HEK293 (cell line): ENCODE results near the gene UBE2D3.

Source experiments
- BCL6B ChIP-seq: fragments of 450-650 bp; formaldehyde crosslinking; IDR thresholded peaks from 2 replicates; pipeline ENCODE4 v1.5.1; 2017; ENCODE audit warnings: missing biosample characterization, missing genetic modification characterization
- KLF16 ChIP-seq: fragments of 450-650 bp; formaldehyde crosslinking; IDR thresholded peaks from 2 replicates; pipeline ENCODE4 v1.5.1; 2017; ENCODE audit warnings: missing biosample characterization, missing genetic modification characterization
- KLF8 ChIP-seq: fragments of 450-650 bp; formaldehyde crosslinking; IDR thresholded peaks from 2 replicates; pipeline ENCODE4 v1.5.1; 2016; ENCODE audit warnings: missing biosample characterization, missing genetic modification characterization
- OSR2 ChIP-seq: fragments of 450-650 bp; formaldehyde crosslinking; IDR thresholded peaks from 2 replicates; pipeline ENCODE4 v1.5.1; 2016; ENCODE audit warnings: missing biosample characterization, missing genetic modification characterization
- PRDM1 ChIP-seq: fragments of 450-650 bp; formaldehyde crosslinking; IDR thresholded peaks from 2 replicates; pipeline ENCODE4; 2016; ENCODE audit warnings: missing biosample characterization, missing genetic modification characterization
- PRDM6 ChIP-seq: fragments of 450-650 bp; formaldehyde crosslinking; IDR thresholded peaks from 2 replicates; pipeline ENCODE4 v1.5.1; 2017; ENCODE audit warnings: missing biosample characterization, missing genetic modification characterization
- SCRT2 ChIP-seq: fragments of 450-650 bp; formaldehyde crosslinking; IDR thresholded peaks from 2 replicates; pipeline ENCODE4 v1.5.1; 2016; ENCODE audit warnings: missing biosample characterization, missing genetic modification characterization
- ZBTB17 ChIP-seq: fragments of 450-650 bp; formaldehyde crosslinking; IDR thresholded peaks from 2 replicates; pipeline ENCODE4 v1.5.1; 2016; ENCODE audit warnings: missing biosample characterization, missing genetic modification characterization
- ZNF114 ChIP-seq: fragments of 450-650 bp; formaldehyde crosslinking; IDR thresholded peaks from 2 replicates; pipeline ENCODE4 v1.5.0; 2017; ENCODE audit warnings: missing biosample characterization, missing genetic modification characterization
- ZNF121 ChIP-seq: fragments of 450-650 bp; formaldehyde crosslinking; IDR thresholded peaks from 2 replicates; pipeline ENCODE4 v1.5.1; 2016; ENCODE audit warnings: missing biosample characterization, missing genetic modification characterization
- ZNF146 ChIP-seq: fragments of 450-650 bp; formaldehyde crosslinking; IDR thresholded peaks from 2 replicates; pipeline ENCODE4 v1.5.1; 2016; ENCODE audit warnings: missing biosample characterization, missing genetic modification characterization
- ZNF148 ChIP-seq: fragments of 450-650 bp; formaldehyde crosslinking; IDR thresholded peaks from 2 replicates; pipeline ENCODE4 v1.5.0; 2017; ENCODE audit warnings: missing biosample characterization, missing genetic modification characterization, borderline replicate concordance
- ZNF211 ChIP-seq: fragments of 450-650 bp; formaldehyde crosslinking; IDR thresholded peaks from 2 replicates; pipeline ENCODE4 v1.5.1; 2016; ENCODE audit warnings: low read depth, missing biosample characterization, missing genetic modification characterization
- ZNF221 ChIP-seq: fragments of 450-650 bp; formaldehyde crosslinking; IDR thresholded peaks from 2 replicates; pipeline ENCODE4 v1.5.1; 2017; ENCODE audit warnings: missing biosample characterization, missing genetic modification characterization, borderline replicate concordance
- ZNF324 ChIP-seq: fragments of 450-650 bp; formaldehyde crosslinking; IDR thresholded peaks from 2 replicates; pipeline ENCODE4 v1.5.1; 2016; ENCODE audit warnings: missing biosample characterization, missing genetic modification characterization
- ZNF404 ChIP-seq: fragments of 450-650 bp; formaldehyde crosslinking; IDR thresholded peaks from 2 replicates; pipeline ENCODE4 v1.5.1; 2017; ENCODE audit warnings: missing biosample characterization, missing genetic modification characterization
- ZNF433 ChIP-seq: fragments of 450-650 bp; formaldehyde crosslinking; IDR thresholded peaks from 2 replicates; pipeline ENCODE4 v1.5.1; 2016; ENCODE audit warnings: missing biosample characterization, missing genetic modification characterization, low read depth
- ZNF521 ChIP-seq: fragments of 450-650 bp; formaldehyde crosslinking; IDR thresholded peaks from 2 replicates; pipeline ENCODE4 v1.5.1; 2017; ENCODE audit warnings: missing biosample characterization, mild to moderate bottlenecking, missing genetic modification characterization
- ZNF549 ChIP-seq: fragments of 450-650 bp; IDR thresholded peaks from 2 replicates; pipeline ENCODE4 v1.5.1; 2018; ENCODE audit warnings: missing biosample characterization, missing genetic modification characterization, mild to moderate bottlenecking, inconsistent platforms, moderate library complexity
- ZNF561 ChIP-seq: fragments of 450-650 bp; IDR thresholded peaks from 2 replicates; pipeline ENCODE4 v1.5.1; 2018; ENCODE audit warnings: missing biosample characterization, missing genetic modification characterization, borderline replicate concordance
- ZNF626 ChIP-seq: fragments of 450-650 bp; sonication (Bioruptor Pico); formaldehyde crosslinking; IDR thresholded peaks from 2 replicates; pipeline ENCODE4 v1.5.1; 2018; ENCODE audit warnings: missing biosample characterization, missing genetic modification characterization, inconsistent platforms
- ZNF629 ChIP-seq: fragments of 450-650 bp; formaldehyde crosslinking; IDR thresholded peaks from 2 replicates; pipeline ENCODE4 v1.5.1; 2017; ENCODE audit warnings: missing biosample characterization, missing genetic modification characterization
- ZNF677 ChIP-seq: fragments of 450-650 bp; IDR thresholded peaks from 2 replicates; pipeline ENCODE4 v1.5.0; 2018; ENCODE audit warnings: missing biosample characterization, mild to moderate bottlenecking, missing genetic modification characterization, moderate library complexity
- ZNF701 ChIP-seq: fragments of 450-650 bp; formaldehyde crosslinking; IDR thresholded peaks from 2 replicates; pipeline ENCODE4 v1.5.1; 2016; ENCODE audit warnings: missing biosample characterization, missing genetic modification characterization
- ZNF747 ChIP-seq: fragments of 450-650 bp; formaldehyde crosslinking; IDR thresholded peaks from 2 replicates; pipeline ENCODE4 v1.5.1; 2016; ENCODE audit warnings: missing biosample characterization, missing genetic modification characterization
- ZNF776 ChIP-seq: fragments of 450-650 bp; formaldehyde crosslinking; IDR thresholded peaks from 2 replicates; pipeline ENCODE4 v1.5.0; 2017; ENCODE audit warnings: missing biosample characterization, missing genetic modification characterization, borderline replicate concordance
- TF ChIP-seq, protein P1 (sequence below): fragments of 450-650 bp; formaldehyde crosslinking; IDR thresholded peaks from 2 replicates; pipeline ENCODE4 v1.5.1; 2016; ENCODE audit warnings: missing biosample characterization, missing genetic modification characterization
- TF ChIP-seq, protein P2 (sequence below): fragments of 450-650 bp; formaldehyde crosslinking; IDR thresholded peaks from 2 replicates; pipeline ENCODE4 v1.5.1; 2016; ENCODE audit warnings: missing biosample characterization, missing genetic modification characterization, borderline replicate concordance

The UBE2D3 gene

DNA sequence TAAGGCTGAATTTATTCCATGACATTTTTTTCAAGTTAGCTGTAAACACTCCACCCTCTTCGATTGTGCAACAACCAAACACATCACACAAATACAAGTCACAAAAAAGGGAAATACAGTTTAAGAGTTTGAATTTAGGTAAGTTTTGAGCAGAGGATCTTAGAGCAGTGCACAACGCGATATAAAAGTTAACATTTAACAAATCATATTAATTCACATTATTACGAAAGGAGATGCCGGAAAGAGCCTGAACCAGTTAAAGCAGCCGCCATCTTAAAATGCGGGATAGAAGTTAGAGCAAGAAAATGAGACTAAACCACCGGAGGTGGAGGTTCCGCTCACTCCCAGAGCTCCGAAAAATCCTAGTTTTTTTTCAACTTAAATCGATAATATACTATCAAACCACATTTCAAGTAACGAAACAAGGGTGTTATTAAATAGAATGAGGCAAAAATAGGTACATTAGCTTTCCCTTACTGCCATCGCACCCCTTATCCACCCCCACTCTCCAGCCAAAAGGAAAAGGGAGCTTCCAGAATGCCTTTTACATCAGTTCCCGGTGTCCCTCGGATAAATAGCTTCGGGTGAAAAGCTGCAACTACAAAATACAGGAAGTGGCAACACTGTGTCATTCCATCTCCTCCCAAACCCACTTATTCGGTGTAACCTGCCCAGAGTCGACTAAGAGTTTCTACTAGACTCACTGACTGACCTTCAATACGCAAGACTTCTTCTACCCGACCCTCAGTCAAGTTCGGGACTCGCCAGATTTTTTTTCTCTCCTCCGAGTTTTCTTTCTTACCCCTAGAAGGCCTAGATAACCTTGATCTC is 1.9 kb downstream of the UBE2D3 start (continued):
- TF ChIP-seq, protein P1, sequence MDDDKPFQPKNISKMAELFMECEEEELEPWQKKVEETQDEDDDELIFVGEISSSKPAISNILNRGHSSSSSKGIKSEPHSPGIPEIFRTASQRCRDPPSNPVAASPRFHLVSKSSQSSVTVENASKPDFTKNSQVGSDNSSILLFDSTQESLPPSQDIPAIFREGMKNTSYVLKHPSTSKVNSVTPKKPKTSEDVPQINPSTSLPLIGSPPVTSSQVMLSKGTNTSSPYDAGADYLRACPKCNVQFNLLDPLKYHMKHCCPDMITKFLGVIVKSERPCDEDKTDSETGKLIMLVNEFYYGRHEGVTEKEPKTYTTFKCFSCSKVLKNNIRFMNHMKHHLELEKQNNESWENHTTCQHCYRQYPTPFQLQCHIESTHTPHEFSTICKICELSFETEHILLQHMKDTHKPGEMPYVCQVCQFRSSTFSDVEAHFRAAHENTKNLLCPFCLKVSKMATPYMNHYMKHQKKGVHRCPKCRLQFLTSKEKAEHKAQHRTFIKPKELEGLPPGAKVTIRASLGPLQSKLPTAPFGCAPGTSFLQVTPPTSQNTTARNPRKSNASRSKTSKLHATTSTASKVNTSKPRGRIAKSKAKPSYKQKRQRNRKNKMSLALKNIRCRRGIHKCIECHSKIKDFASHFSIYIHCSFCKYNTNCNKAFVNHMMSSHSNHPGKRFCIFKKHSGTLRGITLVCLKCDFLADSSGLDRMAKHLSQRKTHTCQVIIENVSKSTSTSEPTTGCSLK (tag by site-specific recombination), result no peak
- TF ChIP-seq ZNF433 (tag by site-specific recombination), result no peak
- peak; percentile 70; the same call in 1 of the 2 replicates for TF ChIP-seq ZBTB17 (tag by site-specific recombination)
- no peak for TF ChIP-seq ZNF404
- TF ChIP-seq ZNF114 (tag by site-specific recombination), result no peak
- TF ChIP-seq ZNF776, result no peak
- no peak for TF ChIP-seq ZNF211 (tag by site-specific recombination)
- TF ChIP-seq OSR2, result no peak
- TF ChIP-seq ZNF148 (tag by site-specific recombination), result no peak
- TF ChIP-seq ZNF221 (tag by site-specific recombination), result no peak
- TF ChIP-seq, protein P2, sequence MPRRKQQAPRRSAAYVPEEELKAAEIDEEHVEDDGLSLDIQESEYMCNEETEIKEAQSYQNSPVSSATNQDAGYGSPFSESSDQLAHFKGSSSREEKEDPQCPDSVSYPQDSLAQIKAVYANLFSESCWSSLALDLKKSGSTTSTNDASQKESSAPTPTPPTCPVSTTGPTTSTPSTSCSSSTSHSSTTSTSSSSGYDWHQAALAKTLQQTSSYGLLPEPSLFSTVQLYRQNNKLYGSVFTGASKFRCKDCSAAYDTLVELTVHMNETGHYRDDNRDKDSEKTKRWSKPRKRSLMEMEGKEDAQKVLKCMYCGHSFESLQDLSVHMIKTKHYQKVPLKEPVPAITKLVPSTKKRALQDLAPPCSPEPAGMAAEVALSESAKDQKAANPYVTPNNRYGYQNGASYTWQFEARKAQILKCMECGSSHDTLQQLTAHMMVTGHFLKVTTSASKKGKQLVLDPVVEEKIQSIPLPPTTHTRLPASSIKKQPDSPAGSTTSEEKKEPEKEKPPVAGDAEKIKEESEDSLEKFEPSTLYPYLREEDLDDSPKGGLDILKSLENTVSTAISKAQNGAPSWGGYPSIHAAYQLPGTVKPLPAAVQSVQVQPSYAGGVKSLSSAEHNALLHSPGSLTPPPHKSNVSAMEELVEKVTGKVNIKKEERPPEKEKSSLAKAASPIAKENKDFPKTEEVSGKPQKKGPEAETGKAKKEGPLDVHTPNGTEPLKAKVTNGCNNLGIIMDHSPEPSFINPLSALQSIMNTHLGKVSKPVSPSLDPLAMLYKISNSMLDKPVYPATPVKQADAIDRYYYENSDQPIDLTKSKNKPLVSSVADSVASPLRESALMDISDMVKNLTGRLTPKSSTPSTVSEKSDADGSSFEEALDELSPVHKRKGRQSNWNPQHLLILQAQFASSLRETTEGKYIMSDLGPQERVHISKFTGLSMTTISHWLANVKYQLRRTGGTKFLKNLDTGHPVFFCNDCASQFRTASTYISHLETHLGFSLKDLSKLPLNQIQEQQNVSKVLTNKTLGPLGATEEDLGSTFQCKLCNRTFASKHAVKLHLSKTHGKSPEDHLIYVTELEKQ, result no peak
- TF ChIP-seq ZNF629, result peak; percentile 37; the same call in 1 of the 2 replicates
- no peak for TF ChIP-seq ZNF324 (tag by site-specific recombination)
- no peak for TF ChIP-seq ZNF701 (tag by site-specific recombination)
- TF ChIP-seq KLF8 (tag by site-specific recombination), result no peak
- no peak for TF ChIP-seq SCRT2
- peak; percentile 83 for TF ChIP-seq PRDM1 (tag by site-specific recombination)
- no peak for TF ChIP-seq ZNF521
- TF ChIP-seq ZNF121 (tag by site-specific recombination), result no peak
- no peak for TF ChIP-seq BCL6B (tag by site-specific recombination)
- TF ChIP-seq ZNF561 (tag by site-specific recombination), result no peak
- TF ChIP-seq KLF16 (tag by site-specific recombination), result 0 out of 2 replicates have a peak, but pooled peaks have one; percentile 28
- no peak for TF ChIP-seq ZNF626 (tag by site-specific recombination)
- no peak for TF ChIP-seq ZNF549 (tag by site-specific recombination)
- TF ChIP-seq ZNF747 (tag by site-specific recombination), result no peak
- no peak for TF ChIP-seq ZNF146 (tag by site-specific recombination)
- no peak for TF ChIP-seq ZNF677
- no peak for TF ChIP-seq PRDM6 (tag by site-specific recombination)
